NCI-H1694 (cell line): ENCODE data around the gene SLC1A7.

Source experiments
- DNase-seq: peaks from one replicate; lab custom pipeline; 2025; lab: John Stamatoyannopoulos, UW

The SLC1A7 gene

GRCh38 chr1:53061123-53061858 lies 81.1 kb downstream of the SLC1A7 start:
- no peak for DNase-seq

GRCh38 chr1:53060579-53060978 lies 81.9 kb downstream of the SLC1A7 start:
- DNase-seq = no peak

GRCh38 chr1:53057127-53057526 lies 85.3 kb downstream of the SLC1A7 start:
- peak; percentile 41 for DNase-seq

GRCh38 chr1:53051676-53052075 lies 90.8 kb downstream of the SLC1A7 start:
- DNase-seq = no peak

GRCh38 chr1:53050310-53050709 lies 92.1 kb downstream of the SLC1A7 start:
- no peak for DNase-seq

- no peak for DNase-seq
Measured at GRCh38 chr1:53049574-53049967, 92.9 kb downstream of the SLC1A7 start.

- peak; percentile 59 for DNase-seq
Measured at GRCh38 chr1:53048960-53049573, 93.4 kb downstream of the SLC1A7 start.

GRCh38 chr1:53047737-53048736 lies 94.4 kb downstream of the SLC1A7 start:
- DNase-seq = no peak

- no peak for DNase-seq
Measured at GRCh38 chr1:53046930-53047329, 95.5 kb downstream of the SLC1A7 start.

- DNase-seq = no peak
Measured at GRCh38 chr1:53044926-53045325, 97.5 kb downstream of the SLC1A7 start.

- DNase-seq = no peak
Measured at GRCh38 chr1:53043271-53043670, 99.2 kb downstream of the SLC1A7 start.

- no peak for DNase-seq
Measured at GRCh38 chr1:53038566-53038965, 103.9 kb downstream of the SLC1A7 start.
